ENCODE data around the gene TARM1.

Gene TARM1

GRCh38 chr19:54029930-54030490 is 51.2 kb downstream of the TARM1 start:
- DNase-seq: no peak

DNA sequence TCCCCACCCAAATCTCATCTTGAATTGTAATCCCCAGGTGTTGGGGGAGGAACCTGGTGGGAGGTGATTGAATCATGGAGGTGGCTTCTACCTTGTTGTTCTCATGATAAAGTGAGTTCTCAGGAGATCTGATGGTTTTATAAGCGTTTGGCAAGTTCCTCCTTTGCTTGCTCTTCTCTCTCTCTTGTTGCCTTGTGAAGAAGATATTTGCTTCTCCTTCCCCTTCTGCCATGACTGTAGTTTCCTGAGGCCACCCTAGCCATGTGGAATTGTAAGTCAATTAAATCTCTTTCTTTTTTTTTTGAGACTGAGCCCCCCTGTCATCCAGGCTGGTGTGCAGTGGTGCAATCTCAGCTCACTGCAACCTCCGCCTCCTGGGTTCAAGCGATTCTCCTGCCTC is 51.9 kb downstream of the TARM1 start:
- DNase-seq: no peak

GRCh38 chr19:54026656-54027055 is 54.5 kb downstream of the TARM1 start:
- no peak for DNase-seq

DNA sequence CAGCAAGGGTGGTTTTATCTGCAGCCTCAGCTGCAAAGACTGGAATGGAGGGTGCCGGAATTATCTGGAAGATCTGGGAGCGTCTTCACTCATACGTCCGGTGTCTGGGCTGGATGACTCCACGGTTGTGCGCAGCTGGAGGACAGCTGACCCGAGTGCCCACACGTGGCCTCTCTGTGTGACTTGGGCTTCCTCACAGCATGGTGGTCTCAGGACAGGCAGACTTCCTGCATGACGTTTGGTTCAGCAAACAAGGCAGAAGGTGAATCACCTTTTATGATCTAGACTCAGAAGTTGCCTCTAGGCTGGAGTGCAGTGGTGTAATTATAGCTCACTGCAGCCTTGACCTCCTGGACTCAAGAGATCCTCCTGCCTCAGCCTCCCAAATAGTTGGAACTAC is 56.5 kb downstream of the TARM1 start:
- DNase-seq: no peak

DNA sequence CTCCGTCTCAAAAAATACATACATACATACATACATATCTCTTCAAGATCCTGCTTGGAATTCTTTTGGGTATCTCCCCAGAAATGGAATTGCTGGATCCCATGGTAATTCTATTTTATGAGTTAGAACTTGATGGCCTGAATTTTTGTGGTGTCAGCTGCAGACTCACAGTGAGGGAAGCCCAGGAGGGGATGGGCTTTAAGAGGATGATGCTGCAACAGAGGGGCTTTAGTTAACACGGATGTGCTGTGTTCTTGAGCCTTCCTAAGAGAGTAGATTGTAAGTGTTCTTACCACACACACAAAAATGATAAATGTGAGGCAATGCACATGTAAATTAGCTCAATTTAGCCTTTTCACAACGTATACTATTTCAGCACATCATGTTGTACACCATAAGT is 58.0 kb downstream of the TARM1 start:
- DNase-seq: no peak

DNA sequence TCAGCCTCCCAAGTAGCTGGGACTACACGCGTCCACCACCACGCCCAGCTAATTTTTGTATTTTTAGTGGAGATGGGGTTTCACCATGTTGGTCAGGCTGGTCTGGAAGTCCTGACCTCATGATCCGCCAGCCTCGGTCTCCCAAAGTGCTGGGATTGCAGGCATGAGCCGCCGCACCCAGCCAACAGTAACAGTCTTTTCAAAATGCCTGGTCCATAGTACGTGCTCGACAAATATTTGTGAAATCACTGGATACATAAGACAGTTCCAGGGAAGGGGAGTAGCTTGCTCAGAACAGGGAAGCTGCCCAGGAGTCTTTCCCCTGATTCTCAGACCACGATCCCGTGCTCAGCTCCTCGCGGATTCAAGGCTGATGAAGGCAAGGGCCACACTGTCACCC is 59.2 kb downstream of the TARM1 start:
- no peak for DNase-seq

- DNase-seq: no peak
Measured at GRCh38 chr19:54021363-54021762, 59.8 kb downstream of the TARM1 start.
